DMS114 treated with DMSO at 0.1 percent for 48 hours (cell line): ENCODE measurements around the gene GRID1.

Experiments
- DNase-seq: peaks from one replicate; lab custom pipeline; 2025; ENCODE audit not compliant: unreplicated experiment; lab: John Stamatoyannopoulos, UW

GRID1 gene

DNA sequence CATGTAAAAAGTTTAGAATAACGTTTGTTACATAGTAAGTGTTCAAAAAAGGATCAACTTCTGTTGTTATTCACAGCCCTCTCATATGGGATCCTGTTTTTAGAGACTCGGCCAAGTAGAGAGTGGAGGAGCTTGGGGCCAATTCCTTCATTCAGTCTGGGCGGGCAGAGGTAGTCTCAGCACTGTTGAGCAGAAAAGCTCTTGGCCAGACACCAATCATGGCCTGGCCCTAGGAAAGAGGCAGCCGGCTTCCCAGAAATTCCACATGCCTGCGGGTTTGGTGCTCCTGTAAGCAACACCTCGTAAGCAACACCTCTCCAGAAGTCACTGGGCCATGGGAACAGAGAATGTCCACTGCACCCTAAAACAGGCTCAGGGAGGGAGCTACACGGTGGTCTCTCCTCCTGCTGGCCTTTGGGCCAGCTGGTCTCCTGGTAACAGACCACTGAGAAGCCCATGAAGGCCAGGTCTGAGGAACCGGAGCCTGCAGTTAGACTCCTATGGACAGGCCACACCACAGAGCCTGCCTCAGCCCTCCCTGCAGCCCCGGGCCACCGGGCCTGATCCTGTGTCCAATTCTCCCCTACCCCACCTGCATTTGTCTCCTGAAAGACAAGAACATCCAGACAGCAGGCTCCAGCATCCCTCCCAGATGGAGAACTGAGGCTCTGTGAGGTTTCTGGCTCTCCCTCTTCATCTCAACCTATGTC is 149.1 kb downstream of the GRID1 start:
- no peak for DNase-seq

GRCh38 chr10:86216886-86217285 is 149.7 kb downstream of the GRID1 start:
- DNase-seq: no peak

- no peak for DNase-seq
These were observed 150.9 kb downstream of the GRID1 start for GRCh38 chr10:86215712-86216111.

DNA sequence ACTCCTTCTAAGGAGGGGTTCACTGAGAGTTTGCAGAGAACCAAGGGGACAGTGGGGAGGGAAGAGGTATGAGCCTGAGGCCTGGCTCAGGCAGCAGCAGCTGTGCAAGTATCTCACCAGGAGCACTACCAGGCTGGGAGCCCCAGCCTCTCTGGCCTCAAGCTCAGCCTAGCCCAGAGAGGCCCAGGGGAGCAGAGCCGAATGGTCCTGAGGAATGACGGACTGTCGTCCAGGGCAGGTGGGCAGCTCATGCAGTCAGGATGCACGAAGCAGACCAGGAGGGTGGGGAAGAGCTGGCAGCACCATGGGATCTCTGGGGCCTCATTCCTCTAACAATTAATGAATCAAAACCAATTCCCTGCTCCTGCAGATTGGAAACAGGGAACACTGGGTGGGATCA is 151.5 kb downstream of the GRID1 start:
- no peak for DNase-seq

GRCh38 chr10:86213148-86213547 is 153.4 kb downstream of the GRID1 start:
- DNase-seq: no peak

DNA sequence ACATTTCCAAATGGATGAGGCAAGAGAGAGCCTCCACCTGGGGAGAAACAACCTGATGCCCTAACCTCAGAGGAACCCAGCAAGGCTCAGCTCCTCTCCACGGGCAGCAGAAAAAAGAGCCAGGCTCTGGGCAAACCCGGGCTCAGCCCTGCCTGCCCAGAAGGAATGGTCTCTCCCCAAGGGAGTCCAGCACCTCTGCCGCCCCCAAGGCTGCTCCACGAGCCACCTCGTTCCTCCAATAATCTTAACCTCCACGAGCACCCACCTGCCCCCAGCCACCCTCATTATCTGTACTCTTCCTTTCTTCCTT is 154.2 kb downstream of the GRID1 start:
- no peak for DNase-seq

DNA sequence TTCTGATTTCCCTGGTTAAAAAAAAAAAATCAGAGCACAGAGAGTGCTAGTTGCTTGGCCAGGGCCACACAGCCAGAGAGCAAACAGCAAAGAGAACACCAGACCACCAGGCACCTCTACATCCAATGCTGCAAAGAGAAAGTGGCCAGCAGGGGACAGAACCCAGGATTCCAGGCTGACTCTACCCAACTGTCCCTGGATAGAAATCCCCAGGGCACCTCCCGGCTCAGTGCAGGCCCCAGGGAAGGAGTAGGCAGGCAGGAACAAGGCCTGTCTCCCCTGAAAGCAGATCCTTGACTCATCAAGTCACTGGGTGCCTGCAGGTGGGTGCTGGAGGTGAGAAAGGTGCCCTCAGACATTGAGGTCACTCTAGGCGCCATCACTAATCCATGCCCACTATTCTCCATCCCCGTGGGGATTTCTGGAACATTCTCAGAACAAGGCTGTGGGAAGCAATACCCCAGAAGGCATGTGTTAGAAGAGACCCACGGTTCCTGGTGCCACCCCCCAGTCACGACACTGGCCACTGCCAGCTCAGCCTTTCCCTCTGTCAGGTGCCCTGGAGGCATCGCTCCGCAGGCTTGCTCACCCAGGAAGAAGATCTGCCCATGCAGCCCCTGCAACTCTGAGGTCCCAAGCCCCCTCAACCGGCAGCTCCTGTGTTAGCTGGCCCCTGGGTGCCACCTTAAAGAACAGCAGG is 154.8 kb downstream of the GRID1 start:
- no peak for DNase-seq

DNA sequence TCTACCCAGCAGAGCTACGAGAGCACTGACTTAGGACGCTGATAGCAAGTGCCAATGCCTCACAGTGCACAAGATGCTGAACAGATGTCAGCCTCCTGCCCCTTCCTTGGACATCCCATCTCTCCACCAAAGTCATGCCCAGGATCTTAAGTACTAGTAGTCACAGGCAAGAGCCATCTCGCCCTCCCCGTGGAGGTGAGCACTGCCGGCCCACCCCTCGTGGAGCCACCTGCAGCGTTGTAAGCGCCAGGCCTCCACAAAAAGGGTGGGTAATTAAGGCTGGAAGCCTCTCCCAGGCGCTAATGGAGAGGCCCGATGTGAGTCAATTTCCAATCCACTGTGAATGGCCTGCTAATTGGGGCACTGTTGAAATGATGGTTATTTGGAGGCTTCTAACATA is 156.2 kb downstream of the GRID1 start:
- DNase-seq: no peak

GRCh38 chr10:86209726-86210125 is 156.9 kb downstream of the GRID1 start:
- no peak for DNase-seq

DNA sequence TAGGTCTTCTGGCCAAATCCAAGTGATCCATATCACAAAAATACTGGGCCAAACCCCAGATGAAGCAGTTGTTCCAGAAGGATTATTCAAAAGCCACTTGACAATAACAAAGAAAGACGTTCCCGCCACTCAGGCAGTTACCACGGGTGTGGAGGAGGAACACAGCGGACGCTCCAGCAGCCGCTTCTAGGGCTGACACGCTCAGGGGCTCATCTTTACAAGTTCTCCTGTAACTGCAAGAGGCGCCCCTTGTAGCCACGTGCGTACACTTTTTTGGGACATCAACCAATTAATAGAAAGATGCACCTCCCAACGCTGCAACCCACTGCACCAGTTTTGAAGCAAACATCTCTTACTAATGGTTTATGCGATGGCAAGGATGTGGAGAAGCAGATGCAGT is 159.4 kb downstream of the GRID1 start:
- no peak for DNase-seq

- DNase-seq: no peak
These were observed 160.4 kb downstream of the GRID1 start for GRCh38 chr10:86206240-86206579.

DNA sequence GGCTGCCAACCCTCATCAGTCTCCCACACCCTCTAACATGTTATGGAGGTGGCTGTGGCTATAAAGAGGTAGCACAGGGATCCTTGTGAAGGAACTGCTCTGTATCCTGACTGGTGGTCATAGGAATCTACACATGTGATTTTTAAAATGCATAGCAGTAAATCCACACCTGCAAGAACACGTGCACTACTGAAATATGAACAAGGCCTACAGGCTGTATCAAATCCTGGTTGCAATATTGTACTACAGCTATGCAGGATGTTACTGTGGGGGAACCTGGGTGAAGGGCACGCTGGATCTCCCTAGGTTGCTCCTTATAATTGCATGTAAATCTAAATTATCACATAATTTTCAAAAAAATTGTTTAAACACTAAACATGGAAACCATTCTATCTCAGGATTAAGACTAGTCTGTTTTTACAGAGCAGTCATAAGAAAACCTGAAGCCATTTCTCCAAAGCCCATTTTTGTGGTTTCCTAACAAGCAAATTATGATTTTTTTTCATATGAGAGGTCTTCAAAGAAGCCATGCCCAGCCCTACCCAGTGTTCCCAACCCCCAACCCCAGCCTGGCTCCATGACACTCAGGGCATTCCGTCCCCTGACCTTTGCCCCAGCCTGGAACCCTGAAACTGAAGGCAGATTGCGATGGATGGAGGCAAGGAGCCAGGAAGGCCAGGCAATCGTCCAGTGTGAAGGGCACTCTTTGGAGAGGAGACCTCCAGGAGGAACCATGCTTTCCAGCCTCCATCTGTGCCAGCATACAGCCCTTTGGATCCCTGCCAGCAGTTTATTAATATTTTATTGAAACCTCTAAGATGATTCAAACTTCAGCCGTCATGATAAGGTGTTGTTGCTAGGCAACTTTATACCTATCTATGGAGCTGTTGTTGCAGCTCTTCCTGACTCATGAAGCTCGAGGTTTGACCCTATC is 161.0 kb downstream of the GRID1 start:
- DNase-seq: no peak

- no peak for DNase-seq
These were observed 161.9 kb downstream of the GRID1 start for GRCh38 chr10:86204421-86205305.

DNA sequence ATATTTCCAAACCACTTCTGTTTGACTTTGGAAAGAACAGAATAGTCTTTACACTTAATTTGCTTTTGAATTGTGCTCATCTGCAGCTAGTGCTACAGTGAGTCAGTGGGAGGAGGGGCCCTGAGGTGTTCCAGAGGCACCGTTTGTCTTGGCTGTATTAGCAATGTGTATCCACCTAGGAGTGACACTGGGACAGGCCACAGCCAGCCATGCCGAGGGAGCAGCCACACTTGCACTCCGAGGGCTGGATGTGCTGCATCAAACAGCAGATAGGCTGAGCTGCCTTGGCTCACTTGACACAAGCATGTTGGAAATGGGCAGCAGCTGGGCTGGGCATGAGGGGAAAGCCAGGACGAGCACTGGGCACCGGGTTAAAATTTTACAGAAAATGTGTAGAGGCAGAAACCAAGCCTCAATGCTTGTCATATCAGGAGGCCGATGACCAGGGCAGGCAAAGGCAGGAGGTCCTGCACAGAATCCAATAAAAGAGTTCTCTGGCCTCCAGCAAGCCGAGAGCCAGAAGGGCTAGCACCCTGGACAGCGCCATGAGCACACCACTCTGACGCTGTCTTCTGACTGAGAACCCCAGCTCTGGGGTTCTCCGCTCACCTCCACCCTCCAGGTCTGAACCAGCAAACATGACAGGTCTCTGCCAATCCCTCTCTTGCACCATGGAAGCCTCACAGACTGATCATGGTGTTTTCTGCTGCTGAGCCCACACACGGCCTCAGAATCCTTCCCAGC is 163.3 kb downstream of the GRID1 start:
- no peak for DNase-seq

GRCh38 chr10:86202226-86202735 is 164.3 kb downstream of the GRID1 start:
- DNase-seq: no peak

- no peak for DNase-seq
These were observed 165.7 kb downstream of the GRID1 start for GRCh38 chr10:86200867-86201266.

DNA sequence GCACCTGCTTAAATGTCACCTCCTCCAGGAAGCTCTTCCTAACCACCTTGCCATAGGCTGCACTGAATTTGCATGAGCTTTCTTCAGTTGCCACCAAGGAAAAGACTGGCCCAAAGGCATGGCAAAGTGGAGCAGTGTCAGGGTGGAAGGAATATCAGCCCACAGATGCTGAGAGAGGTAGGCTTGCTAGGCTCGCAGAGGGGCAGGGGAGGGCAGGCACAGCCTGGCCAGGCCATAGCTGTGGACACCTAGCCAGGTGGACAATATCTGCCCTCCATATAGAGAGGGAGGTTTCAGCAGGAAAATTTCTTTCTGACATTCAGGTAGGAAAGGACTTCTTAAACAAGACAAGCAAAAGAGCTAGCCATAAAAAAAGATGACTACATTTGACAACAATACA is 166.3 kb downstream of the GRID1 start:
- DNase-seq: no peak

GRCh38 chr10:86199041-86199440 is 167.6 kb downstream of the GRID1 start:
- no peak for DNase-seq

DNA sequence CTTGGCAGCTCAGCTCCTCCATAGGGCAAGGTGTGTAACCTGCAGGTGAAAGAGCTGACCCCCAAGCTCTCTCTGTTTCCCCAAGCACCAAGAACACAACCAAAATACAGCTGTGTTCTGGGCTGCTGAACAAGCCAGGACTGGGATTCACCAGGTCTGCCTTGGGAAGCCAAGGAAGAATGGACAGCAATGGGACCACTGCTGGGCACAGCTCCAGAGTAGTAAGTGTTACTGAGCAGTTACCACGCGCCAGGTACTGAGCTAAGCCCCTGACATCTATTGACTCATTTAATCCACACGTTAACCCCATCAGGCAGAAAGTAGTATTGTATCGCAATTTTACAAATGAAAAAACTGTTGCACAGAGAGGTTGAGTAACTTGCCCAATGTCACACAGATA is 168.3 kb downstream of the GRID1 start:
- no peak for DNase-seq

DNA sequence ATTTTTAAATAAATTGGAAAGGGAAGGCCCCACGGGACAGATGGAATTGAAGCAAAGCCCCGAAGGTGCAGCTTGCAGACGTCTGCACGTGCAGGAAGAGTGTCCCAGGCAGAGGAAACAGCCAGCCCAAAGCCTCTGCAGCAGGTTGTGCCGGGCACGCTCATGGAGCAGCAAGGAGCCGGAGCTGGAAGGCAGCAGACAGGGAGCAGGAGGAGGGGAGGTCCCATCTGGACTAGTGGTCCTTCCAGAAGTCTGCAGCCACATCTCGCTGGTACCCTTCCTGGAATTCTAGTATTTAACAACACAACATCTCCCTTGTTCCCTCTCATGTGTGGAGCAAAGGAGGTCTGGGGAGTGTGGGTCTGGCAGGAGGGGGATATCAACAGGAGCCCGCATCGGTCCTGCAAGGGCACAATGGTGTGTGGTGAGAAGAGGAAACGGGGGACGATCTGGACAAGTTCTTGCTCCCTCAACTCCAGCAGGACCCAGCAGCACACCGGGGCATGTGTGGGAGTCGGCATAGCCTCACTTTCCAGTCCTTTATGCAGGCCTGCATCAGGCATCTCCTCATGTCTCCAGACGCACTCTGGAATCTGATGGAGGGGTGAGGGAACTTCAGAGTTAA is 169.3 kb downstream of the GRID1 start:
- DNase-seq: no peak
